ENCODE results near the gene DDX54.
A peak's percentile ranks its signal among the peaks of the same experiment; 100 is the strongest.
"Not testable (repeated sequence)": the region's sequence is repeated elsewhere in the genome, so short reads cannot be mapped to it uniquely, and the experiment has no call there.

DDX54 gene

GRCh38 chr12:113161415-113162016 is 23.8 kb downstream of the DDX54 start:
- DNase-seq, result peak; percentile 76

- no peak for DNase-seq
Measured at GRCh38 chr12:113159937-113160336, 25.3 kb downstream of the DDX54 start.

- no peak for DNase-seq
Measured at GRCh38 chr12:113158439-113159203, 26.7 kb downstream of the DDX54 start.

- no peak for DNase-seq
Measured at GRCh38 chr12:113157218-113157859, 27.9 kb downstream of the DDX54 start.

GRCh38 chr12:113155646-113156045 is 29.6 kb downstream of the DDX54 start:
- DNase-seq, result no peak

GRCh38 chr12:113155060-113155459 is 30.2 kb downstream of the DDX54 start:
- DNase-seq, result no peak

- no peak for DNase-seq
Measured at GRCh38 chr12:113154351-113154973, 30.8 kb downstream of the DDX54 start.

- no peak for DNase-seq
Measured at GRCh38 chr12:113152835-113153814, 32.2 kb downstream of the DDX54 start.

- no peak for DNase-seq
Measured at GRCh38 chr12:113152196-113152834, 33.0 kb downstream of the DDX54 start.

GRCh38 chr12:113151655-113152054 is 33.6 kb downstream of the DDX54 start:
- DNase-seq, result no peak

GRCh38 chr12:113149361-113150150 is 35.7 kb downstream of the DDX54 start, which contains the start of gene CFAP73:
Gene CFAP73, plus strand, starts transcription at chr12:113149724. Its CDS starts 134 bp downstream, at chr12:113149858.
- DNase-seq, result no peak

GRCh38 chr12:113146999-113147398 is 38.3 kb downstream of the DDX54 start:
- no peak for DNase-seq

- no peak for DNase-seq
Measured at GRCh38 chr12:113145720-113146551, 39.3 kb downstream of the DDX54 start.

GRCh38 chr12:113144806-113145205 is 40.5 kb downstream of the DDX54 start:
- DNase-seq, result no peak

GRCh38 chr12:113143959-113144358 is 41.3 kb downstream of the DDX54 start:
- DNase-seq, result no peak

- DNase-seq, result no peak
Measured at GRCh38 chr12:113142886-113143332, 42.4 kb downstream of the DDX54 start.

- no peak for DNase-seq
Measured at GRCh38 chr12:113142173-113142885, 42.9 kb downstream of the DDX54 start.

- DNase-seq, result not testable (repeated sequence)
Measured at GRCh38 chr12:113141716-113142115, 43.6 kb downstream of the DDX54 start.

- DNase-seq, result no peak
Measured at GRCh38 chr12:113140706-113141105, 44.6 kb downstream of the DDX54 start.
